HEK293T (cell line): ENCODE measurements around the gene SLC6A12.

Experiments
- CTCF ChIA-PET: fragments of 350-600 bp; formaldehyde crosslinking; extraction: SDS; loops from one replicate; lab custom pipeline; 2021; ENCODE audit warnings: antibody characterized with exemption, inconsistent platforms; lab: Yijun Ruan, JAX
- POLR2A ChIA-PET: fragments of 350-600 bp; formaldehyde crosslinking; extraction: SDS; loops from one replicate; lab custom pipeline; 2020; ENCODE audit warnings: antibody characterized with exemption, inconsistent platforms; lab: Yijun Ruan, JAX
- DNase-seq: peaks from one replicate; pipeline ENCODE4 v3.0.0; 2012; ENCODE audit warnings: mixed read lengths; ENCODE audit errors: extremely low spot score
- ARNT ChIP-seq: fragments of 450-650 bp; IDR thresholded peaks from 2 replicates; pipeline ENCODE4 v1.6.1; 2017; ENCODE audit warnings: mild to moderate bottlenecking
- BHLHE40 ChIP-seq: fragments of 450-650 bp; IDR thresholded peaks from 2 replicates; pipeline ENCODE4 v1.6.1; 2016; ENCODE audit warnings: mild to moderate bottlenecking, moderate library complexity, borderline replicate concordance
- CTBP1 ChIP-seq: fragments of 450-650 bp; IDR thresholded peaks from 2 replicates; pipeline ENCODE4 v1.6.1; 2016; ENCODE audit warnings: borderline replicate concordance
- ELF4 ChIP-seq: fragments of 450-650 bp; IDR thresholded peaks from 2 replicates; pipeline ENCODE4 v1.6.1; 2017; ENCODE audit warnings: antibody characterized with exemption
- FOXA1 ChIP-seq: fragments of 450-650 bp; IDR thresholded peaks from 2 replicates; pipeline ENCODE4 v1.6.1; 2016; ENCODE audit warnings: mild to moderate bottlenecking
- FOXK2 ChIP-seq: fragments of 450-650 bp; IDR thresholded peaks from 2 replicates; pipeline ENCODE4 v1.6.1; 2016; ENCODE audit warnings: mild to moderate bottlenecking
- FOXM1 ChIP-seq: fragments of 450-650 bp; IDR thresholded peaks from 2 replicates; pipeline ENCODE4 v1.6.1; 2017; ENCODE audit warnings: mild to moderate bottlenecking, borderline replicate concordance
- HDGF ChIP-seq: fragments of 450-650 bp; IDR thresholded peaks from 2 replicates; pipeline ENCODE4 v1.6.1; 2017; ENCODE audit warnings: antibody characterized with exemption, borderline replicate concordance
- L3MBTL2 ChIP-seq: fragments of 450-650 bp; conservative IDR thresholded peaks from 2 replicates; pipeline ENCODE4 v1.6.1; 2016; ENCODE audit warnings: mild to moderate bottlenecking
- LEF1 ChIP-seq: fragments of 450-650 bp; IDR thresholded peaks from 2 replicates; pipeline ENCODE4 v1.6.1; 2017; ENCODE audit warnings: mild to moderate bottlenecking, borderline replicate concordance
- NFRKB ChIP-seq: fragments of 450-650 bp; IDR thresholded peaks from 2 replicates; pipeline ENCODE4 v1.6.1; 2016; ENCODE audit warnings: mild to moderate bottlenecking, moderate library complexity
- PKNOX1 ChIP-seq: fragments of 450-650 bp; IDR thresholded peaks from 2 replicates; pipeline ENCODE4 v1.6.1; 2016
- SP1 ChIP-seq: fragments of 450-650 bp; IDR thresholded peaks from 2 replicates; pipeline ENCODE4 v1.6.1; 2017
- SUZ12 ChIP-seq: fragments of 450-650 bp; IDR thresholded peaks from 2 replicates; pipeline ENCODE4 v1.6.1; 2016; ENCODE audit warnings: mild to moderate bottlenecking
- TARDBP ChIP-seq: fragments of 450-650 bp; IDR thresholded peaks from 2 replicates; pipeline ENCODE4 v1.6.1; 2016
- ZNF384 ChIP-seq: fragments of 450-650 bp; IDR thresholded peaks from 2 replicates; pipeline ENCODE4 v1.6.1; 2016

The SLC6A12 gene

DNA sequence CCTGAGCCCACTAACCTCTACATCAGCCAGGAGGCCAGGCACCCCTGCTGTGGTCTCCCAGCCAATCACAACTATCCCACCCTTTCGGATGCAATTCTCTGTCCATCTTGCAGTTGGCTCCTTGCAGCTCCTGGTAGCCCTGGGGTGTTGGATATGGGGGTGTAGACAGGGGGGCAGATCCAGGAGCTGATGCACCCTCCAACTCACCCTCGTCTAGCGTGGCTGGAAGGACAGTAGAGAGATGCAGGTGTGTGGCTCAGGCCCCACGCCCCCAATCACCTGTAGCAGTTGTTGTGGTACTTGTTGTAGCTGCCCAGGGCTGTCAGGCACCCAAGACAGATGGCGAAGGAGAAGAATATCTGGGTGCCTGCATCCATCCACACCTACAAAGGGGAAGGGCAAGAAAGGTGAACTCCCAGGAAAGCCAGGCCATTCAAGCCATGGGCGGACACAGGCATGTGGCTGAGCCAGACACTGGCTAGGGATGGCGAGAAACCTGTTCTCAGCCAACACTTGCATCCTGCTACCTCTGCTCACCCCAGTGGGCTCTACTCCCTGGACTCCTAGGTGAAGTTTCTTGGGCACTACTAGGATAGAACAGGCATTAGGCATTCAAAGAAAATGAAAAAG is 13.4 kb upstream of the SLC6A12 start:
- CTCF ChIA-PET = no interaction called here
- DNase-seq = no peak
- POLR2A ChIA-PET = no interaction called here
- no peak for TF ChIP-seq FOXM1
- no peak for TF ChIP-seq HDGF

- CTCF ChIA-PET = no interaction called here
- DNase-seq = no peak
- TF ChIP-seq PKNOX1 = no peak
- no peak for TF ChIP-seq CTBP1
- no peak for TF ChIP-seq BHLHE40
- no peak for TF ChIP-seq ELF4
- no peak for TF ChIP-seq FOXM1
- TF ChIP-seq ARNT = no peak
- TF ChIP-seq NFRKB = no peak
- POLR2A ChIA-PET = no interaction called here
Observed at GRCh38 chr12:226401-226800, 12.4 kb upstream of the SLC6A12 start.

GRCh38 chr12:225012-225411 is 11.1 kb upstream of the SLC6A12 start:
- DNase-seq = no peak
- ChIA-PET CTCF (no interaction called here), POLR2A (no interaction called here)
- TF ChIP-seq PKNOX1 (no peak), HDGF (no peak), ELF4 (no peak), SP1 (no peak), BHLHE40 (no peak), TARDBP (no peak), L3MBTL2 (no peak), FOXK2 (no peak), SUZ12 (no peak)

- POLR2A ChIA-PET = no interaction called here
- no peak for TF ChIP-seq NFRKB
- TF ChIP-seq FOXM1 = no peak
- TF ChIP-seq TARDBP = no peak
- no peak for TF ChIP-seq ZNF384
- TF ChIP-seq BHLHE40 = no peak
- TF ChIP-seq L3MBTL2 = no peak
- no peak for TF ChIP-seq FOXA1
- no peak for TF ChIP-seq ARNT
- TF ChIP-seq CTBP1 = no peak
- TF ChIP-seq SP1 = no peak
- no peak for TF ChIP-seq ELF4
- no peak for TF ChIP-seq PKNOX1
- no peak for TF ChIP-seq LEF1
- no peak for TF ChIP-seq HDGF
- no peak for TF ChIP-seq FOXK2
- CTCF ChIA-PET = no interaction called here
- no peak for DNase-seq
Observed at GRCh38 chr12:224330-224729, 10.4 kb upstream of the SLC6A12 start.

GRCh38 chr12:223841-224240 is 9.9 kb upstream of the SLC6A12 start:
- no peak for DNase-seq
- CTCF ChIA-PET = no interaction called here
- TF ChIP-seq ARNT (no peak), FOXA1 (no peak), BHLHE40 (no peak), FOXM1 (no peak), PKNOX1 (no peak)

GRCh38 chr12:221736-222135 is 7.8 kb upstream of the SLC6A12 start:
- ChIA-PET POLR2A (no interaction called here), CTCF (interaction anchor here (2.9 kb wide), 1 partner anchor 12 kb away, joined by 6 read pairs; no protein-coding TSS in a partner anchor)
- DNase-seq = no peak
- TF ChIP-seq CTBP1 (no peak), SP1 (no peak), ELF4 (no peak), LEF1 (no peak), HDGF (no peak), ARNT (no peak), L3MBTL2 (no peak), TARDBP (no peak), SUZ12 (no peak), PKNOX1 (no peak), FOXA1 (no peak), BHLHE40 (no peak), NFRKB (no peak), FOXK2 (no peak), FOXM1 (no peak), ZNF384 (no peak)

More at GRCh38 chr12:223841-224240, 9.9 kb upstream of the SLC6A12 start:
- POLR2A ChIA-PET = no interaction called here
